SH-SY5Y (cell line): ENCODE data around the gene SH3GL1.

ENCODE experiments used
- GATA2 ChIP-seq: IDR thresholded peaks from 2 replicates; pipeline ENCODE4 v1.6.1; 2011; ENCODE audit warnings: mild to moderate bottlenecking, low read depth, low read length
- GATA3 ChIP-seq: IDR thresholded peaks from 2 replicates; pipeline ENCODE4 v1.6.1; 2011; ENCODE audit warnings: low read depth, mild to moderate bottlenecking, low read length, moderate library complexity

- TF ChIP-seq GATA2 (no peak), GATA3 (no peak)
These were observed 32.7 kb upstream of the SH3GL1 start for GRCh38 chr19:4432918-4433506.
